Left renal pelvis (tissue), 4 donors: ENCODE measurements around the gene CCL18. TPM values are rescaled to one million over a fixed set of nuclear protein-coding genes. Genes with fewer than 3 reads are reported as not detected.
"Not testable (repeated sequence)": the region's sequence is repeated elsewhere in the genome, so short reads cannot be mapped to it uniquely, and the experiment has no call there.

Experiments
- DNase-seq, 4 donors: peaks; one replicate each; pipeline ENCODE4 v3.0.0-alpha.2; 2013; ENCODE audit warnings: low read depth in 4 of 4, low spot score in 3 of 4
- polyA plus RNA-seq, 4 donors: library from polyadenylated mRNA; unstranded; fragments of 120-200 nt; gene quantifications; one replicate each; pipeline ENCODE4 v1.2.1, GENCODE V29; 2013; ENCODE audit not compliant: insufficient read length in 4 of 4

The CCL18 gene
- polyA plus RNA-seq = 1 to 10 TPM in 1 of 4 donors, not detected in 3; 2.4 TPM

- DNase-seq = no peak
These were observed at the start of gene CCL18 for GRCh38 chr17:36063786-36064541. TSS of gene CCL18 (plus strand) at chr17:36064272. CDS start at chr17:36064343, 71 bp downstream.

- DNase-seq = no peak
These were observed 49.1 kb upstream of the CCL18 start for GRCh38 chr17:36014946-36015345.

- not testable (repeated sequence) for DNase-seq
These were observed 48.2 kb upstream of the CCL18 start for GRCh38 chr17:36015895-36016294.

- DNase-seq = no peak
These were observed 47.5 kb upstream of the CCL18 start for GRCh38 chr17:36016555-36016954.

GRCh38 chr17:36017799-36018198 is 46.3 kb upstream of the CCL18 start, which contains the start of gene CCL23:
TSS of gene CCL23 (minus strand) at chr17:36017972. CDS start at chr17:36017897, 75 bp downstream.
- DNase-seq = no peak

GRCh38 chr17:36019423-36019822 is 44.6 kb upstream of the CCL18 start:
- no peak for DNase-seq

- DNase-seq = no peak
These were observed 39.8 kb upstream of the CCL18 start for GRCh38 chr17:36024106-36024869.

- DNase-seq = no peak
These were observed 36.3 kb upstream of the CCL18 start for GRCh38 chr17:36027761-36028160.

GRCh38 chr17:36030956-36031355 is 33.1 kb upstream of the CCL18 start:
- DNase-seq = no peak

- DNase-seq = no peak
These were observed 29.9 kb upstream of the CCL18 start for GRCh38 chr17:36034127-36034526.

- no peak for DNase-seq
These were observed 27.8 kb upstream of the CCL18 start for GRCh38 chr17:36036235-36036634.

- no peak for DNase-seq
These were observed 16.0 kb upstream of the CCL18 start for GRCh38 chr17:36048066-36048465.

GRCh38 chr17:36049643-36050042 is 14.4 kb upstream of the CCL18 start:
- no peak for DNase-seq

GRCh38 chr17:36055171-36055570 is 8.9 kb upstream of the CCL18 start:
- no peak for DNase-seq

- DNase-seq = no peak
These were observed 8.1 kb upstream of the CCL18 start for GRCh38 chr17:36055921-36056520.

GRCh38 chr17:36057911-36058310 is 6.2 kb upstream of the CCL18 start:
- DNase-seq = no peak

- no peak for DNase-seq
These were observed 4.7 kb upstream of the CCL18 start for GRCh38 chr17:36059406-36059805.

- no peak for DNase-seq
These were observed 3.3 kb upstream of the CCL18 start for GRCh38 chr17:36060816-36061215.

- DNase-seq = no peak
These were observed 2.4 kb downstream of the CCL18 start for GRCh38 chr17:36066365-36066985.

- no peak for DNase-seq
These were observed 4.5 kb downstream of the CCL18 start for GRCh38 chr17:36068524-36068923.

GRCh38 chr17:36069136-36069535 is 5.1 kb downstream of the CCL18 start:
- DNase-seq = no peak
